ENCODE results near the gene ELP6. TPM values are rescaled to one million over a fixed set of nuclear protein-coding genes. Genes with fewer than 3 reads are reported as not detected.

ELP6 gene
- total and polyA plus RNA-seq, 9 of the 15 experiments (the other 6 are each of a cell fraction or from before 2014, with no cell fraction given): 76.9 to 198 (median 83.3) TPM

- TF ChIP-seq IRF9 (tag; IDR thresholded peaks at IDR 0.05): no peak; the same call in 1 of the 2 replicates
- TF ChIP-seq ZNF232 (CRISPR knock-in tag; IDR thresholded peaks at IDR 0.05): peak; percentile 65; the same call in 1 of the 2 replicates
- TF ChIP-seq MXD1 (CRISPR knock-in tag; IDR thresholded peaks at IDR 0.05; ENCODE audit: borderline replicate concordance, poor library complexity, severe bottlenecking): no peak
- no peak for TF ChIP-seq TFE3 (CRISPR knock-in tag; IDR thresholded peaks at IDR 0.05)
- TF ChIP-seq BRD9 (IDR thresholded peaks at IDR 0.05; ENCODE audit: low read depth, partially characterized antibody): peak; percentile 83
- TF ChIP-seq FOSL1 (tag; conservative IDR thresholded peaks at IDR 0.05): peak; percentile 57
- TF ChIP-seq E2F3 (CRISPR knock-in tag; IDR thresholded peaks at IDR 0.05): peak; percentile 93
- peak in 1 of 2 experiments; percentile 29; a peak in 2 of 4 replicates for TF ChIP-seq TBL1XR1 (IDR thresholded peaks at IDR 0.05; ENCODE audit: low read length in 2 of 2)
- TF ChIP-seq SNIP1 (IDR thresholded peaks at IDR 0.05; ENCODE audit: low read depth): no peak
- no peak for TF ChIP-seq NR2C1 (IDR thresholded peaks at IDR 0.05)
- TF ChIP-seq NR2C1 (tag; IDR thresholded peaks at IDR 0.05): peak; percentile 36; the same call in 1 of the 2 replicates
- peak; percentile 11; the same call in 1 of the 2 replicates for TF ChIP-seq MAFF (IDR thresholded peaks at IDR 0.05; ENCODE audit: low read length)
- TF ChIP-seq REST (IDR thresholded peaks at IDR 0.05; ENCODE audit: borderline replicate concordance): peak; percentile 97
- TF ChIP-seq REST (CRISPR knock-in tag; IDR thresholded peaks at IDR 0.05; ENCODE audit: low read depth): no peak
- TF ChIP-seq ETV5 (CRISPR knock-in tag; IDR thresholded peaks at IDR 0.05; ENCODE audit: low read depth): peak; percentile 42; the same call in 1 of the 2 replicates
- TF ChIP-seq ZKSCAN1 (IDR thresholded peaks at IDR 0.05; ENCODE audit: low read depth, low read length): 0 out of 2 replicates have a peak, but pooled peaks have one; percentile 18
These were observed 8.8 kb upstream of the ELP6 start (continued) for GRCh38 chr3:47522082-47522987.
